ENCODE results near the gene RASGRF1. TPM values are rescaled to one million over a fixed set of nuclear protein-coding genes. Genes with fewer than 3 reads are reported as not detected.

Gene RASGRF1
- total RNA-seq, 1 donor from 2014 or later = not detected

DNA sequence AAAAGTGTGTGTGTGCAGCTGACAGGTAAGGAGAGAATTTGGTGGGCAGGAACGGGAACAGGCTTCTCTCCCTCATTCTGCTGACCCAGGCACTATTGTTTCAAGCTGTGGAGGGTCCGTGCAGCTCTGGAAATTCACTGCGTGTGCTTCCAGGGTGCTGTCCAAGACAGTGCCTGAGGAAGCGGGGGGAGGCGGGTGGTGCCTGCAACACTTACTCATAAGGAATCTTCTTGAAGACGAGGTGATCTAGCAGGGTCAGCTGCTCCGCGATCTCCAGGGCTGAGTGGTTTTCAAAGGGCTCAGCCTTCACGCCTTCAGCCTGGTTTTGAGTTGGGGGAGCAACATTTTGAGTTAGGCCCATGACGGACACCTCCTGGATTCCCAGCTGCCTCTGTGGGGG lies 99.1 kb downstream of the RASGRF1 start:
- intact Hi-C loops (cut with micrococcal nuclease) = no loop called here

DNA sequence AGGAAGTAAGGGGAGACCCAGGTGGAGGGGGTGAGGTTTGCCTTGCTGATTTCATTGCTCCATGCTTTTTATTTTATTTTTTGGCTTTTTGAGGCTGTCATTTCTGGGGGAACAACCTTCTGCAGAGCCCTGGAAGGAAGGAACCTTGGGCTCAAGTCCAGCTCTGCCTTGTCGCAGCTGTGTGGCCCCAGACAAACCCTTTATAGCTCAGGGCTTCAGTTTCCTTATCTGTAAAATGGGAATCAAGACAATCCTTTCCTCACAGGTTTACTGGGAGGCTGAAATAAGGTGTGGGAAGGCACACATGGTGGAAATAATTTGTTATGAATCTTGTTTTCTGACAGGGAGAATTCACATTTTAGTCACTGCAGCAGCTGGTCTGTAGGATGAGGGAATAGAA lies 100.3 kb downstream of the RASGRF1 start:
- intact Hi-C loops (cut with micrococcal nuclease) = no loop called here

DNA sequence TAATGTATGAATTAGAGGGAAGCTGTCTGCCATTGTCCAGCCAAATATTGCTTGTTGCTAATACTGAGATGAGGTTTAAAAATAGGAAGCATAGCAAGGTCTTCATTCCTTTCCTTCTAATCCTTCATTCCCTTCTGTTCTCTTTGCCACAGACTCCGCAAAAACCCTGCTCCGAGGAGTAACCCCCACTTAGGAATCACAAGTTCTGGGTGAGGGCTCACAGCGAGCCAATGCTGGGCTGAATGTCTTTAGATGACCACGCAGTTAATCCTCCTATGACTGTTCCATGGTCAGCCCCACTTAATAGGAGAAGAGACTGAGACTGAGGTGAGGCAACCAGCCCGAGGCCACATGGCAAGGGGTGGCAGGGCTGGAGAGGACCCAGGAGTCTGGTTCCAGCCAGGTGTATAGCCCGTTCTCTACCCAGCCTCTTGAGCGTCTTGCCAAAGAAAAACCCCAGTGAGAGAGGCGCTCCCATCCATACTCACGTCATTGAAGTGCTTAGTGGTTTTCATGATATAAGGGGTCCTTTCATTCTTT lies 100.8 kb downstream of the RASGRF1 start:
- intact Hi-C loops (cut with micrococcal nuclease) = no loop called here

DNA sequence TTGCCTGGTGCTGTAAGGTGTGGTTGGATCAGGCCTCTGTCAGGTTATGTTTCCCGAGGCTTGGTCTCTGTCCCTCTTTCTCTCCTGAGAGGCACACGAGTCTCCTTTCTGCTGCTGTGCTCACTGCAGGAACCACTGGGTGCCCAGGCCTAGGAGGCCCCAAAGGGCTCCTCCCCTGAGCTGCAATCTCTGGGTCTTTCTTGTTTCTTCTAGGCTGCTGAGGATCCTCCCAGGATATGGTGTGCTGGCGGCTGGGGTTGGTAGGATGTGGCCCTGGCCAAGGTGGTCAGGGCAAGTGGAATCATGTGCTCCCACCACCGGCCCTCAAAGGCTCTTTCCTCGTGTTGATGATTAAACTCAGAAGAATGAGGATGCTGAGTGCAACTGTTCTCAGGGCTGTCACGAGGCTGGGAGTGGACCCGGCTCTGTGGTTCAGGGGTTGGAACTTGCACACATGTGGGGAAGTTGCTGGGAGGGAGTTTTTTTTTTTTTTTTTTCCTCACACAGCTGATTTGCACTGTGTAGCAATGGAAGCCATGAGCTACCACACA lies 102.1 kb downstream of the RASGRF1 start:
- intact Hi-C loops (cut with micrococcal nuclease) = no loop called here

DNA sequence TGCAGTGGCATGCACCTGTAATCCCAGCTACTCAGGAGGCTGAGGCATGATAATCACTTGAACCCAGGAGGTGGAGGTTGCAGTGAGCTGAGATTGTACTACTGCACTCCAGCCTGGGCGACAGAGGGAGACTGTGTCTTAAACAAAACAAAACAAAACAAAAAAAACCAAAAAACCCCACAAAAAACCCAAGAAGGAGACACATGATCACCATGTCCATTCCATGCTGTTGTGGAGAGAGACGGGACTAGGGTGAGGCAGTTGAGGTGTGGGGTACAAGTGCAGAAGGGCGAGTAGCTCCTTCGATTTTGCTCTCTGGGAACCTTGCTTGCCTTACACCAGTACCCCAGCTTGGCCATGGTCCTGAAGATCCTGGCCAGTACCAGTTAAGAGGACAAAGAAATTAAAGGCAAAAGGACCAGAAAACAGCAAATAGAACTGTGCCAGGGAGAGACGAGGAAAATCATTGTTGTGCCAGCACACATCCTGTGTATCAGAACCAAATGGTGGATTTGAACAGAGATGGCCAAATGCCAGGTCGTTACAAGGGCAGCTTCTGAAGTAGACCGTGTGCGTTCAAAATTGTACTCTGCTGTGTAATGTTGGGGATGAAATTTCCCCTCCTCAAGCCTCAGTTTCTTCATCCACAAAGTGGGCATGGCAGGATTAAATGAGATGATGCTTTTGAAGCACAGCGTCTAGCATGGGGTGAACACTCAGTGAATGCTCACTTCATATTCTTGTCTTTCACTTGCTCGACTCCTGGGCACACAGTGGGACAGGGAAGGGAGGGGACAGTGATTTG lies 102.8 kb downstream of the RASGRF1 start:
- intact Hi-C loops (cut with micrococcal nuclease) = no loop called here

DNA sequence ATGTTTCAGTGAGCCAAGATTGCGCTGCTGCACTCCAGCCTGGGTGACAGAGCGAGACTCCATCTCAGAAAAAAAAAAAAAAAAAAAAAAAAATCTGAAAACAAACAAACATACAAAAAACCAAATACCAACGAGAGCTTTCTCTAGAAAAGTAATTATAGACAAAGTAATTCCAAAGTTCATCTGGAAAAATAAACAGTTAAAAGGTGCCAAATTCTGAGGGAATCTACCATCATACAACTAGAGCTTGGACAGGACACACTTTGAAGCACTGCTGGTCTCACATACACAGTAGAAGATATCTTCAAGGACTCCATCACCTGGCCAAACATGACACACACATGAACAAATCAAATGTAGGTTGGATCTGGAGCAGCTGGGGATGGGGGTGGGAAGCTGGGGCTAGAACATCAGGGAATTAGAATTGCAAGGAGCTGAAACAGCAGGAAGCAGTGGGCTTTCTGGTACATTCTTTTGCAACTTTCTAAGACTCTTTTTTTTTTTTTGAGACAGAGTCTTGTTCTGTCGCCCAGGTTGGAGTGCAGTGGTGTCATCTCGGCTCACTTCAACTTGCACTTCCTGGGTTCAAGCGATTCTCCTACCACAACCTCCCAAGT lies 104.6 kb downstream of the RASGRF1 start:
- intact Hi-C loops (cut with micrococcal nuclease) = no loop called here

DNA sequence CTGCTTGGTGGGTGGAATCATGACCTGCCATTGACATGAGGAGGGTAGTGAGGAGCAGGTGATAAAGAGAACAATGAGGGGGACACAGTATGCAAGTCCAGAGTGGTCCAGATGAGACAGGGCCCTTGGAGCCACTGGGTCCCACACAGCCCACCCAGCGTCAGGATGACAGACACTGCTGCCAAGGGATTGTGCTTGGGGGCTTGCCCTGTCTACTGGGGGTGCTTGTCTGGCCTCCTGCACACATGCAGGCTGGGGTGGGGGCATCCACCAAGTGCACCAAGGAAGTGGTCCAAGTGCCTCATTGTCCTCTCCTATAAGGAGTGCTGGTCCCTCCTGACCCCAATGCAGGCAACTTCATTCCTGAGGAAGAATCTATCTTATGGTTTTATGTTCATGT lies 106.5 kb downstream of the RASGRF1 start:
- intact Hi-C loops (cut with micrococcal nuclease) = no loop called here

DNA sequence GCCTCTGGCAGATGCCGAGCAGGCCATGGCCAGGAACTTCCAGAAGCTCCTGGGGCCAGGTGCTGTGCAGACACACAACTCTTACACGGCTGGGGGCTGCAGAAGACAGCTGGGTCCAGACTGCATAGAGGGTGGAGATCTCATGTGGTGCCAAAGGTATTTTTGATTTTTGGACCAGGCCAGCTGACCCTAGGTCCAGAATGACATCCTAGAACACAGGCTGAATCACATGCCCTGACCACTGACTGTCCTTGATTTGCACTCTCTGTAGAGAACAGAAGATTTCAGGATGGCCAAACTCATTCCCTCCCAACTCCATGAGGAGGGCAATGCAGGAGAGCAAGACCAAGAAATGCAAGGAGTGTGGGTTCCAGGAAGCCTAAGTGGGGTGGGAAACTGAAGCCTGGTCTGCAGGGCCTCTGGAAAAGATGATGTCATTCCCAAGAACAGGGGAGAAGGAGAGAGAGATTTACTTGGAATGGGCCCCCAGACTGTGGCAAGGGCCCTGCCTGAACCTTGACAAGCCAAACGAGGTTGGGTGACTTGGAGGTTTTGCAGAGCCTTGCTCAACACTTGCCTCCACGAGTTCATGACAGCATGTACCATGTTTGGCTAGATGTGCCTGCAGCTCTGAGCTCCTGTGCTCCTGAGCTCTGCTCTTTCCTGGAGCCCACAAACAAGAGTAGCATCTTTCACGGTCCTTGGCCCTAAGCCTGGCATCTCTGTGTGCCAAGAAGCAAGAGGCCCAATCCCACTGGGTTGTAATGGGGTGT lies 107.2 kb downstream of the RASGRF1 start:
- intact Hi-C loops (cut with micrococcal nuclease) = no loop called here

DNA sequence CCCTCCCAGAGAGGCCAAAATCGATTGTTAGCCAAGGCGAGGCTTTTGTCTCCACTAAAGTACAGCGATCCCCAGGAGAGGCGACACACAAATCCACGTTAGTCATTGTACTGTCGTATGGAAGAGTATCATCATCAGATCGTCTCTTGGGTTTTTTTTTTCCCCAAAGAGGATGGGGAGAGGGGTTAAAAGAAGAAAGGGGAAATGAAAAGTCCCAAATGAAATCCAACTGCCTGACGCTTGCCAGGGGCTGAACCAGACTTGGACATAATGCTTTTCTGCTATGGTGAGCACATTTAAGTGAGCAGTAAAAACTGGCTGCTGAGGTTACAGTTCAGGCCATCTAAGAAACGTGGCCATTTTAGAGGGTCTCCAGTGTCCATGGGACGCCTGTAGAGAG lies 107.8 kb downstream of the RASGRF1 start:
- intact Hi-C loops (cut with micrococcal nuclease) = no loop called here

DNA sequence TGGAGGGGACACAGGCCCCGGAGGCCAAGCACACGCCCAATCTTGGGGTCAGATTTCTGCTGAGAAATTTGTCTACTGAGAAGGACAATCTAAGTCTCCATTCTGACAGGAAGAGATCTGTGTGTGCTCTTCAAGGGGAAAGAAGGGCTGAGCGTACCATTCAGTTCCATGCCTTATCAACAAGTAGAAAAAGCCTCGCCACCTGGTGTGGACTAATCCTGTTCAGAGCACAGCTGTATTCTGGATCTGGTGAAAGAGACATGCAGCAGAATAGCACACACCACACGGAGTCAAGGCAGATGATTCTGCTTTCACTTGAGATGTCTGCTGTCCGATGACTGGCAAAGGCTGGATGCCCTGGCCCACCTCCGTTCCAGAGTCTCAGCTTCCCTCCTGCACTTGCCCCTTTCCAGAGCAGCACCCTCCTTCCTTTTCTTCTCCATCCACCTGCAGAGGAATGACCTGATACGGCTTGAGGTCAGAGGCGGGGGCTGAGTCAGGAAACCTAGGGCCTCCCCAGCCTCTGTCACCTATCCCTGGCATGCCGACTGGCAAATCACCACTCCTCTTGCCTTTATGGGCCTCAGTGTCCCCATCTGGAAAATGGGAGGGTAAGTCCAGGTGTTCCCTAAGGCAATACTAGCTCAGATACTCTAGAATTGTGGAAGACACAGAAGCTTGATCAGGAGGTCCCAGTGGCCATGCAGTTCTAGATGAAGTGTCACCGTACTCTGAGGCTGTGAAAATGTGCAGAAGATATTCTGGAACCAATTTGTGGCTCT lies 108.9 kb downstream of the RASGRF1 start:
- intact Hi-C loops (cut with micrococcal nuclease) = loop anchor here (2.0 kb wide), 1 partner anchor 71 kb away; no protein-coding TSS in a partner anchor

DNA sequence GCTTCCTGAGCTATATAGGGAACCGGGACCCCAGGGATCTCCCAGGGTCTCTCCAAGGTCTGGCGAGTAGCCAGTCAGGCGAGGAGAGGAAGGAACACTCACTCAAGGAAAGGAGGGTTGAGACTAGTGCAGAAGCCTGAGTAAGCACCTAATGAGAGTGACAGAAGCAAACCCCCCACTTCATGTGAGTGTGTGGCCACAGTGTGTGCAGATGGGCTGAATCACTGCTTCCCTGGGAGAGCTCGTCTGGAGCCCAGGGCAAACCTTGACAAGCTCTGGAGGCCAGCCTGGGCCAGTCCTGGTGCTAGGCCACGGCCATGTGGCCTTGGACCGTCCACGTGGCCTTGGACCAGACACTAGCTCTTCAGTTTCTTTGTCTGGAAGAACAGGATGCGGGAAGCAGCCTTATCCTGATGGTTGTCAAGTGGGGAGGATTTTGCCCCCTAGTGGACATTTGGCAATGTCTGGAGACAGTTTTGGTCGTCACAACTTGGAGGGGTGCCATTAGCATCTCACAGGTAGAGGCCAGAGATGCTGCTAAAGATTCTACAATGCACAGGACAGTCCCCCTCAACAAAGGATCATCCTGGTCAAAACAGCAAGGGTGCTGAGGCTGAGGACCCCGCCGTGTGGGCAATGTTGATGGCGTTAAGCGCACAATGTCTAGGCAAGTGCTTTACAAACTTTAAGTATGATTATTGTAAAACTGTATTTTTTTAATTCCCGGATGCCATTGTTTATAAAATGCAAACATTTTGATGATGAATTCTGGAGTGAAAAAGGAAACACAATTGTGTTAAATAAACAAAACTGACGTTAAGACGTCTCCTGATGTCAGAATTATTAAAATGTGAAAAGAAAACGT lies 110.9 kb downstream of the RASGRF1 start:
- intact Hi-C loops (cut with micrococcal nuclease) = loop anchor here (2.0 kb wide), 1 partner anchor 69 kb away; no protein-coding TSS in a partner anchor

DNA sequence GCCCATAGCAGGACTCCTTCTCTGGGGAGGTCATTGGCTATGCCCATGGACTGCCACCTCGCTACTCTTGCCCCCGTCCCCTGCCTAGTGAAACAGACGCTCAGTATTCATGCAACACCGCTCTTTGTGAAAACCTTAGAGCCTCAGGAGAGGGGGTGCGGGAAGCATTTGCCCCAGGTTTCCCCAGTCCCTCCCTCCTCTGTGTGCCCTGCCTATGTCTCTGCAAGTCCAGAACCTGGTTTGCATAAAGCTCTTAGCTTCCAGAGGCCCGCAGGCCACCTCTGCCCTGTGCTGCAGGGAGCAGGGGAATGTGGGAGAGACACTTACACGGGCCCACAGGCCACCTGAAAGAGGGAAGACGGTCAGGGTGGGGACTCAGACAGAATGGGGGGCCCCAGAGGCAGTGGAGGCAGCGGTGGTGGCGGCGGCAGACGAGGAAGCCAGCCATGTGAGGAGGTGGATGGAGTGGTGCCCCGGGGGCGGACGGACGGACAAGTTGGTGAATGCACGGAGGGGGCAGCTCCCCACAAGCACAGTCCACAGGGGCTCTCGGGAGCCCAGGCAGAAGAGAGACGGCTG lies 111.9 kb downstream of the RASGRF1 start:
- intact Hi-C loops (cut with micrococcal nuclease) = no loop called here

DNA sequence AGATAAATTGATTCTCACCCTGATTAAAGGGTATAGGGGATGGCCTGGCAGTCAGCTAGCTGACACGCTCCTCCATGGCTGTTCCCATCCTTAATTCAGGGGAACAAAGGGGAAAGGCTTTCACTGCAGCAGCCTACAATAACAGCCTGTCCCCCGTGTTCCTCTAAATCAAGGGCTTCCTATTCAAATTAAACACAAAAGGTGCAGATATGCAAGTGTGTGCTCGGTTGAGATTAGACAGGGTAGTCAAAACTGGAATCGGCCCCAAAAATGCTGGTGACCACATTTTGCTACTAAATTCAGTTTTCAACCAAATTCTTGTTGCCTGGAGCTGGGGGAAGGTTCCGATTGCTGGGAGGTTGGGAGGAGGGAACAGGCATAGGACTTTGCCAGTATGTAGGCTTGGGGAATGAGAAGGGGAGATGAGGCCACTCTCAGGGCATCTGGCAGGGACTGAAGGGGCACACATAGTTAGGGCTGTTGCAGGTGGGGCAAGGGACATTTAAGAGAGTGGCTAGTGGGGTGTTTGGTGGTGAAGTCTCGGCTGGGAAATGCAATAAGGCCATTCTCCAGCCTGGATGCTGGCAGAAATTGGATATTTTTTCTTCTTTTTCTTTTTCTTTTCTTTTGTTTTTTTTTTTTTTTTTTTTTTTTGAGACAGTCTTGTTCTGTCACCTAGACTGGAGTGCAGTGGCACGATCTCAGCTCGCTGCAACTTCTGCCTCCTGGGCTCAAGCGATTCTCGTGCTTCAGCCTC lies 112.8 kb downstream of the RASGRF1 start:
- intact Hi-C loops (cut with micrococcal nuclease) = no loop called here

DNA sequence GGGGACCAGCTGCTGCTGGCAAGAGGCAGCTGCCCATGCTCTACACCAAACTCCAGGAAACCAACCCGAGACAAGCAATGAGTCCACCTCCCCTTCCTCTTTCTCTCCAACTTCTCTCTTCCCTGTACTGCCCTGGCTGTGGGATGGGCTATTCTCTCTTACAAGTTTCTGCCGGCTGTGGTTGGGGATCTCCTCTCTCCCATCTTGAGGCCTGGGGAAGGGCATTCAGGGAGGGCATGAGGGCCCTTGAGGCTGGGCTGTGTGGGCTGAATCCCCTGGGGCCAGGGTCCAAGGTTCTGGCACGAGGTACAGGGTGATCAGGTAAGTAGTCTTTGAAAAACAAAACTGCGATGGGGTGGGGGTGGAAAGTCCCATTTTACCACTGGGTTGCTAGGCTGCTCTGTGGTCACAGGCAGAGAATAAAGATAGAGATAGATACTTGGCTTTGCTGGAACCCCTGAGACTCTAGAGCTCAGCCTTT lies 113.4 kb downstream of the RASGRF1 start:
- intact Hi-C loops (cut with micrococcal nuclease) = no loop called here

DNA sequence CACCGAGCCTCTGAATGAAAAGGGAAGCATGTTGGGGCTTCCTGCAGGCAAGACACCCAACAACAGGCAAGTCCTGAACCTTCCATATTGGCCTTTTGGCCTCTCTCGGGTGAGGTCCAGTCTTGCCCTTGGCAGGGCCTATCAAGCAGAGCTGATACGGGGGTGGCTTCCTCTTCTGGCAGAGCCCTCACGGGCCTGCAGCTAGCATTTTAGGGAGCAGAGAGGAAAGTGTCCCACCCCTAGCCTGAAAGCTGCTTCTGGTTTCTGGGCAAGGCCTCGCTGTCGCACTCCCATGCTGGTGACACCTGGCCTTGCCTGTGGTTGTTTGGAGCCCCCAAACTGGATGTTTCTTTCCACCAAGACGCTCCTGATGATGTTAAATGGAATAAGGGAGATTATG lies 113.9 kb downstream of the RASGRF1 start:
- intact Hi-C loops (cut with micrococcal nuclease) = no loop called here

DNA sequence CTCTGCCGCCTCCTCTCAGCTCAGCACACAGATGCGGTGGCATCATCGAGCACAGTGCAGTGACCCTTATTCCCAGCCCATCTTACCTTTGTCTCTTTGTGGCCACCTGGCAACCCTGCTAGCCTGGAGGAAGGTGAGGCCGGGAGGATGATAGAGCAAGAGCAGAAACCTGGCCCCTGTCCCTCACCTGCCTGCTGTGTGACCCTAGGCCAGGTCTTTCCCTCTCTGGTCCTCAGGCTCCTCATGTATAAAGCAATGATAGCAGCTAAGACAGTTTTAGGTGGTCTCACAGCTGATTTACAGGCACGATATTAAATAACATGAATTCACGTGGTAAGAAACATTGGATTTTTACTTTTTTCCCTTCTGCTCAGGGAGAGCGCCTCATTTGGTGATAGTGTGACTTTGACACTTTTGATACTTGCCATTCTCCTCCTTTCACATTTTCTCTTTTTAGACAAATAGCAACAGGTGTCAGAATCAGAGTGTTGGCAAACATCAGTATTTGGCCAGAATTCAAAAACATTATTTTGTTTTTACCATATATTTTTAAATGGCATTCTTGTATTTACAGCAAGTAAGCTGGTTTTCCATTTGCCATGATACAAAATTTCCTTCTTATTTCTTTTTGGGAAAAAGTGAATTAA lies 116.2 kb downstream of the RASGRF1 start:
- intact Hi-C loops (cut with micrococcal nuclease) = no loop called here

DNA sequence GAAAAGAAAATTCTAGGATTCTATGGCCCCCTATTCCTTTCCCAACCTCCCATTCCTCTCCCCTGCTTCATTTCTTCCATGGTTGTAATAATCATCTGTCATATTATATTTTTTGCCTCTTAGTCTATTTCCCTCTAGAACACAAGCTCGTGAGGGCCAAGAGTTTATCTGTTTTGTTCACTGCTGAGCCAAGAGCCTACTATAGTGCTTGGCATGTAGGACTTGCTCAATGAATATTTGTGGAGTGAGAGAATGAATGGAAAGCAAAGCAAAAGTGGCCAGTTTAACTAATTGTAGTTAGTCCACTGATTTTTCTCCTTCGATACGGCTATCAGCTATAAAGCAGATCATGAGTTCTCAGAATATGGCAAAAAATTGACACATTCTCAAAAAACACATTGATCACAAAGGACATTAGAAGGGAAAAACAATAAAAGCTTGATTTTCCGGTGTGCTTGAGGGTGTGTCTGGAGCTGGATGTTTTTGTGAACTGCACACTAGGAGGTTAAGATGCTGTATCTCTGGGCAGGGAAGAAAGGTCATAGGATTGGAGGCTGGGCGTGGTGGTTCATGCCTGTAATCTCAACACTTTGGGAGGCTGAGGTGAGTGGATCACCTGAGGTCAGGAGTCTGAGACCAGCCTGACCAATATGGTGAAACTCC lies 120.8 kb downstream of the RASGRF1 start:
- intact Hi-C loops (cut with micrococcal nuclease) = no loop called here

All from T-helper 2 cell treated with Interferon-gamma antibody and Interleukin-4, amounts not matched to agents 100 ng/mL and 5 ng/mL, for 36 hours (primary cell).